BE2C (cell line): Measurements from ENCODE around the gene ZNF277.

Source experiments
- DNase-seq: peaks from one replicate; pipeline ENCODE4 v3.0.0-alpha.2; 2020
- H3K27me3 ChIP-seq: fragments of 250-450 bp; sonication (Bioruptor Pico); 2 replicates; pipeline ENCODE4 v1.5.1; 2020; ENCODE audit warnings: mild to moderate bottlenecking
- H3K36me3 ChIP-seq: fragments of 250-450 bp; sonication (Bioruptor Pico); 2 replicates; pipeline ENCODE4 v1.5.1; 2020; ENCODE audit warnings: mild to moderate bottlenecking
- H3K4me1 ChIP-seq: fragments of 250-450 bp; sonication (Bioruptor Pico); 2 replicates; pipeline ENCODE4 v1.5.1; 2020
- H3K4me3 ChIP-seq: 2 replicates; pipeline ENCODE4 v1.5.1; 2011; ENCODE audit warnings: low read depth, low read length
- H3K9me3 ChIP-seq: fragments of 250-450 bp; sonication (Bioruptor Pico); 2 replicates; pipeline ENCODE4 v1.5.1; 2020
- CTCF ChIP-seq: IDR thresholded peaks from 2 replicates; pipeline ENCODE4 v1.5.1; 2012; ENCODE audit warnings: mild to moderate bottlenecking, low read depth, low read length

ZNF277 gene

DNA sequence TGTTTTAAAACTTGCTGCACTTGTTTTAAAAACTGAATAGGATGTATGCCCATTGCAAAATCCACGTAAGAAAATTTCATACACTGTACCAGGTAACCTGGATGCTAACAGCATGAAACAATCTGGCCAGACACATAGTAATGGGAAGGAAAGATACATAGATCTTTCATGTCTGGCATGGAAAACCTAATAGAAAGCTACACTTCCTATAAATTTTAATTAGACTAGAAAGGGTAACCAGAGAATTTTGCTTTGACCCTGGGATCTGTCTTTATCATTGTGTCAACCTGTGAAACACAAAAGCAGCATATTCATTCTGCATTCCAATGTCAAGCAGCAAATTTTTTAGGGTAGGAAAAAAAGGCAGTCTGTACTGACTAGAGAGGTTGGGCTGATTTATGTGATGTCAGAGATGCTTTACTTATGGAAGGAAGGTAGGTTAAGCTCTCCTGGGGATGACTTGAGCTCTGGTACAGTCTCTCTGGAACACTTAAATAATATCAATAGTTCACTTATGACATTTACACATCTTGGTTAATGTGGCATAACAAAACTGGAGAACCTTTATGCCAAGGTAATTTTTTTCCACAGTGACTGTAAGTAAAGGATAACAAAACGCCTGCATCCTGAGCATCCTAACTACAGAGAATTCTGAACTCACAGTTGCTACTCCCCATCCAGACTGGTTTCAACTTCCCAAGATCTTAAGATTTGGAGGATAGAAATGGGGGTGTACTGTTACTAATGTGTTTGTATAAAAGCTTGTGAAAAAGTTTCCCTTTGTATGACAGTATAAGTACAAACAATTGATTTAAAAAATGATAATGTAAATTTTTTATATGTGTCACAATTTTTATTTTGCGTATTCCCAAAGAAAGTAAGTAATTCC is 45.0 kb upstream of the ZNF277 start:
- Histone ChIP-seq H3K9me3 (no peaks in the 10 kb centered on the region), H3K27me3 (no peaks in the 10 kb centered on the region), H3K4me3 (no peak overlapping the region), H3K4me1 (peaks cover 41% of the 10 kb centered on the region), H3K36me3 (no peaks in the 10 kb centered on the region)
- TF ChIP-seq CTCF = no peak
- DNase-seq = no peak

GRCh38 chr7:112162142-112162766 is 44.2 kb upstream of the ZNF277 start:
- Histone ChIP-seq H3K9me3 (no peaks in the 10 kb centered on the region), H3K27me3 (no peaks in the 10 kb centered on the region), H3K36me3 (no peaks in the 10 kb centered on the region), H3K4me1 (peaks cover 41% of the 10 kb centered on the region), H3K4me3 (no peak overlapping the region)
- no peak for TF ChIP-seq CTCF
- DNase-seq = peak; percentile 80

DNA sequence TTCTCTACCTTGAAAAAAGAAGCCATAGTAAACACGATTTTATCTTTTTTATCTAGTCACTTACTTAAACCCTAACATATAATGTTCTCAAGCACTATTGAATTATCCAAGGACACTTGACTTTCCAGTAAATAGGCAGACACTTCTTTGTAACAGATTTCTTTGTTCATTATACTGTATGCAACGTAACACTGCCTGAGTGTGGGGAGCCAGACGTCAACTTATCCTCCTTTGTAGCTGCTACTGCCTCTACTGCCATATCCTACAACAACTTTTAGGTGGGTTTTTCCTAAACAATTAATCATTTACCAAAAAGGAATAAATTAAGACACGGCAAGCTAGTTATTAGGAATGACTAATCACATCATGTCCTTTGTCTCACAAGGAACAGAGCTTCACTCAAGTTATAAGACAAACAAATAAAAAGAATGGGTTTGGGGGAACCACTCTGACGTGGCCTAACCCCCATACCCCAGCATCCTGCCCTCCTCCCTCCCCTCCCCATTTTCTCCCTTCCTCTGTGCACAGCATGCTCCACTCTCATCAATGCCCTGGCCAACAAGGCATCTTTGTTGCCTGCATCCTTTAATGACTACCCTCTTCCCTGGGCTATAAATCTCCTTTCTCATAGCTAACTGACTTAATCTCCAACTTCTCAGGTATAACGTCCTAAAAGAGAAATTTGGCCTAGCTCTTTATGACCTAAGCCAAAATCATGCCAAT is 43.5 kb upstream of the ZNF277 start:
- H3K27me3 ChIP-seq = no peaks in the 10 kb centered on the region
- H3K4me1 ChIP-seq = peaks cover 41% of the 10 kb centered on the region
- H3K4me3 ChIP-seq = no peak overlapping the region
- DNase-seq = no peak
- H3K9me3 ChIP-seq = no peaks in the 10 kb centered on the region
- TF ChIP-seq CTCF = no peak
- no peaks in the 10 kb centered on the region for H3K36me3 ChIP-seq

DNA sequence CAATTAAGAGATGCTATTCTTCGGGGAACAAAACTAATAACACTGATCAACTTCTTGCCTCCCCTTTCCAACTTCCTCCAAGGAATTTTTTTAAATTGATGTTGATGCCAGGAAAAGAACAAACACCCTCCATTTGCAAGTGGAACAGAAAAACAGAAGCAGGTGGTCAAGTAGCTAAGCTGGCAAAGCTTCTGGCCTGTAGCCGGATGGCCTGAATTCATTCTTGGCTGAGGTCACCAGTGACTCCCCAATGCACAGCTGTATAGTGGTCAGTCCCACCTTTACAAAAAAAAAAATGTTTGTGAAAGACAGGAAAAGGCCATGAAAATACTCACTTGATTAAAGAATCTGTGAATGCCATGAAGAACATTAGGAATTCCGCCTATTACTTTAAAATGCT is 39.3 kb upstream of the ZNF277 start:
- no peak for DNase-seq
- no peaks in the 10 kb centered on the region for H3K9me3 ChIP-seq
- no peak for TF ChIP-seq CTCF
- H3K36me3 ChIP-seq = no peaks in the 10 kb centered on the region
- no peak overlapping the region for H3K4me3 ChIP-seq
- H3K27me3 ChIP-seq = no peaks in the 10 kb centered on the region
- peaks cover 12% of the 10 kb centered on the region for H3K4me1 ChIP-seq

DNA sequence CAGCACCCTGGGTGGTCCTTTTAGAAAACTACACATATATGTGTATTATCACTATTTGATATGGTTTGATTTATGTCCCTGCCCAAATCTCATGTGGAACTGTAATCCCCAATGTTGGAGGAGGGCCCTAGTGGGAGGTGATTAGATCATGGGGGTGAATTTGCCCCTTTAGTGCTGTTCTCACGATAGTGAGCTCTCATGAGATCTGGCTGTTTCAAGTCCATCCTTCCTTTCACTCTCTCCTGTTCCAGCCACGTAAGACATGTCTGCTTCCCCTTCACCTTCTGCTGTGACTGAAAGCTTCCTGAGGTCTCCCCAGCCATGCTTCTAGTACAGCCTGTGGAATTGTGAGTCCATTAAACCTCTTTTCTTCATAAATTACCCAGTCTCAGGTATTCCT is 37.6 kb upstream of the ZNF277 start:
- Histone ChIP-seq H3K9me3 (no peaks in the 10 kb centered on the region), H3K4me3 (no peak overlapping the region), H3K4me1 (peaks cover 16% of the 10 kb centered on the region), H3K36me3 (no peaks in the 10 kb centered on the region), H3K27me3 (no peaks in the 10 kb centered on the region)
- DNase-seq = no peak
- no peak for TF ChIP-seq CTCF
